Stimulated activated CD4-positive, alpha-beta T cell treated with anti-CD3 and anti-CD28 coated beads, TNF-alpha, amount 100 ng/mL, for 4 hours (primary cell): Measurements from ENCODE around the gene C1S.
A peak's percentile ranks its signal among the peaks of the same experiment; 100 is the strongest.
"Not testable (repeated sequence)": the region's sequence is repeated elsewhere in the genome, so short reads cannot be mapped to it uniquely, and the experiment has no call there.

Source experiments
- DNase-seq, 3 experiments: peaks; one replicate each; pipeline ENCODE4 v3.0.0-alpha.2; 2020; ENCODE audit warnings: low read depth in 3 of 3

C1S gene

DNA sequence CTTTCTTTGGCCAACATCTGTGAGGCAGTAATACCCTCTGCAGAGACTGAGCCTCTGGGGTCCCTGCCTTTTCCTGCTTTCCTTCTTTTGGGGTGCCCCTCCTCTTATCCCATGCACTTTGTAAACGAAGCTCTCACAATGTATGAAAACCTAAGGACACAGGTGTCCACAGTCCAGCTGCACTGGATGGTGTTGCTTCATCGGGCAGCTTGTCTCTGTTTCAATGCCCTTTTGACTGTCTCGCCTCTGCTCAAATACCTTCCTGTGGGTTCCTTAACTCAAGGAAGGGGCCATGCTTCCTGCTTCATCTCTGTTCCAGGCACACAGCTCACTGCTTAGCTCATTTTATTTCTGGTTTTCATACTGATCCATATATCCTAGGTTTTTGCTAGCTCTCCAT is 42.1 kb downstream of the C1S start:
- no peak for DNase-seq

DNA sequence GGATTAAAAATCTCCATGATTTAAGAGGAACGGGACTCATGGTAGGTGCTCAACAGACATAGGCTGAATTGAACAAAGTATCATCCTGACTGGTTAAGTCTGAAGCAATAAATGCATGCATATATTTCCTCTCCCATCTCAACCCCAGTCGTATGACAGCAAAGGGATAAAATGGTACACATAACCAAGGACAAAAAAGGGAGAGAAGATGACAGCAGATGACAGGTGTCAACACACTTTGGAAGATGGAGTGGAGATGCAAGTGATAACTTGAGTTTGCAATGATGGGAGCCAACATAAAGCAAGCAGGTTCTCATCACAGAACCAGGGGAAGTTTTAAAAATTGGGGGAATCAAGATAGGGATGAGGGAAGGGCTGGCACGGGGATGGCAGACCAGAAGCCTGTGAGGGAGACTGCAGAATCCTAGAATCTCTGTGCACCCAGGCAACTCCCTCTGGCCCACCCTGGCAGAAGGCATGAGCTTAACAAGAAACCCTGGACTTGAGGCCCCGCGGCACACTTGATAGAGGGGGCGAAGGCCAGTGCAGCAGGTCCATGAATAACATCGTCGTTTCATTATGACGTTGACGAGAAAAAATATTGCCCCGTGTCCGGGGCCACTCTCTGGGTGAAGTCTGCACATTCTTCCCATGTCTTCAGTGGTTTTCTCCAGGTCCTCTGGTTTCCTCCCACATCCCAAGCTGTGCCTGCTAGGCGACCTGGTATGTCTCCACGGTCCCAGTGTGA is 43.5 kb downstream of the C1S start:
- no peak for DNase-seq

DNA sequence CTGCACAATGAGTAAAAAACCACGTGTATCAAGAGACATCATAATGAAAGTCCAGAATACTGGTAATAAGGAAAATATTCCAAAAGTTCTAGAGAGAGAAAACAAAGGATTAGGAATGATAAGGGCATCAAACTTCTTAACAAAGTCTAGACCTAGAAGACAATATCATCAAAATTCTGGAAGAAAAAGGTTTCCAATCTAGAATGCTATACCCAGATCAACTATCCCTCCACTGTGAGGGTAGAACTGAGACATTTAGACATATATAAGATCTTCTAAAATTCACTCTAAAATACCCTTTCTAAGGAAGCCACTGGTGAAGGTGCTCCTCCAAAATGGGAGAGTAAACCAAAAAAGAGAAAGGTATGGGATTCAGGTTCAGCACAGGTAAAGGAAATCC is 45.6 kb downstream of the C1S start:
- no peak for DNase-seq

DNA sequence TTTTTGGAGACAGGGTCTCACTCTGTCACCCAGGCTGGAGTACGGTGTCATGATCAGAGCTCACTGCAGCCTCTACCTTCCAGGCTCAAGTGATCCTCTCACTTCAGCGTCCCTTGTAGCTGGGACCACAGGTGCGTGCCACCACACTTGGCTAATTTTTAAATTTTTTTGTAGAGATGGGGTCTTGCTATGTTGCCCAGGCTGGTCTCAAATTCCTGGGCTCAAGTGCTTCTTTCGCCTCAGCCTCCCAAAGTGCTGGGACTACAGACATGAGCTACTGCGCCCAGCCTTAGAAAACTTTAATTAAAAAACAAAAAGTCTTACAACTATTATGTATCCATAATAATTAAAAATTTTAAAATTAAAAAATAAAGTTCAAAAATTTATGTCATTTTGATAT is 46.7 kb downstream of the C1S start:
- not testable (repeated sequence) for DNase-seq

DNA sequence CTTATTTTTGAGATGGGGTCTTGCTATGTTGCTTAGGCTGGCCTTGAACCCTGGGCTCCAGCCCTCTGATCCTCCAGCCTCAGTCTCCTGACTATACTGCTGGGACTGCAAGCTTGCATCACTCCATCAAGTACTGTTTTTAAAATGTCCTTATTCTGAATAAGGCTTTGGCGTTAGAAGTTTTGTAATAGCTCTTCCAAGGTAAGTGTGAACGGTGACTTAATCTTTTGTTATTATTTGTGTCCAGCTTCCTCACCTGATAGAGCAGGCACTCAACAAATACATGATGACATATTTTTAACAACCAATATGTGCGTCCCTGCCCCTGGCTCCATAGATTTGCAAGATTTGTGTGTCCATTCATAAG is 47.1 kb downstream of the C1S start:
- no peak for DNase-seq

DNA sequence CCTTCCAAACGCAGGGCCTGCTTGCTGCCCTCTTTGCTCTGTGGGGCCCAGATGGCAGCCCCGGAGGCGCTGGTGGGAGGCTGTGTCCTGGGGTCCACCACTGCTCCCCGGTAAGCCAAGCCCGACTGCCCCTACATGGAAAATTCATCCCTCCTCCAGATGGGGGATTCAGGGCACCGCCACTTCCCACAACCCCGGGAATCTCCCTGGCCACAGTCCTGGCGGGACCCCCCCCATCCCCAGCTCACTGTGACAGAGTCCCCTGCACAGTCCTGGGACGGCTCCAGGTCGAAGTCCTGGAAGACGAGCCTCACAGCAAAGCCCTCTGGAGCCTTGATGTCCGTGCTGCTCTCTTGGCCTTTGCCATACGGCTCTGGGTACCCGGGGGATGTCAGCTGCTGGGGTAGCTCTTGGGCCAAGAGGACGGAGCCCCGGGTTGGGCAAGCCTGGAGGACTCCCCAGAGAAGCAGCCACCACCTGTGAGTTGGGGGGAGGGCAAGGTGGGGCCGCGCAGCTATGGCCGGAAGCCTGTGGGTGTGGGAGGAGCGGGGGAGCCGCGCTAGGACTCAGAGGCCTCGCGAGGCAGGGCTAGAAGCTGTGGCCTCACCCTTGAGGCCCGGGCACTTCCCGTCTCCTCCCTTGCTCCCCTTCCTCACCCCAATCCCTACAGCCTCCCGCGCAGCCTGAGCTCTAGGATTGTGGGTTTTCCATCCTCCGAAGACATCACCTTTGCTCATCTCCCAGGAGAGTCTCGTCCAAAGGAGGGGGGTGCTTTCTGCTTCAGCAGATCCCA is 47.7 kb downstream of the C1S start:
- peak; percentile 52 to 53 (median 53) for DNase-seq

DNA sequence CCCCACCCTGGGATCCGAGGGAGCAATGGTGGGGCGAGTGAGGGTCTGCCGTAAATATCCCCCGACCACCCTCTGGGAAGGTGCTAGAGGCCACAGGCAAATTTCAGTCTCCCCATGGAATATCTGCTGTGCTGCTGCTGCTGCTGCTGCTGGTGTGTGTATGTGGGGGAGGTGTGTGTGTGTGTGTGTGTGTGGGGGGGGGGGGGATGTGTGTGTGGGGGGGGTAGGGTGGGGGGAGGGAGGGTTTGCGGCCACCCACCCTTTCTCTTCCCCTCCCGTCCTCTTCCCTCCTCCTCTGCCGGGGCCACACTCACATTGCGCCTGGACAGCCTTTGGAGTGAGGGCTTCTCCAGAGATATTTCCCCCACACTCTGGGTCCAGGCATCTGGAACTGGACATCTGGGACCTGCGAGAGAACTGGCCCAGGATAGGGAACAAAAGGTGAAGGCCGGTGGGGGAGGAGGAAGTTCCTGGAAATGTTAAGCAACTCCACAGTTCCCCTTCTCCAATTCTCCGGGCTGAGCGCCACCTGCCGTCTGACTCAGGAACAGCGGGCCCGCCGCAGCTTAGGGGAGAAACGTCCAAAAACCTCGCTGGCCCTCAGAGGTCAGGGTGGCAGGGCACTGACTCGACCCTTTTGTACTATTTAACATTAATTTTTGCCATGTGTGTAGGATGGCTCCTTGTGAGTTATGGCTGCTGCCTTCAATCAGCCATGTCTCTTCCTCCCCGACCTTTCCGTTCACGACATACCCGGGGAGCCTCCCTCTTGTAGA is 48.5 kb downstream of the C1S start, which contains the start of gene C1RL:
Gene C1RL, minus strand, starts transcription at position 419 of the 776 bp plus-strand sequence. Its CDS starts 34 bp downstream, at position 385.
- peak; percentile 65 to 80 (median 66) for DNase-seq

DNA sequence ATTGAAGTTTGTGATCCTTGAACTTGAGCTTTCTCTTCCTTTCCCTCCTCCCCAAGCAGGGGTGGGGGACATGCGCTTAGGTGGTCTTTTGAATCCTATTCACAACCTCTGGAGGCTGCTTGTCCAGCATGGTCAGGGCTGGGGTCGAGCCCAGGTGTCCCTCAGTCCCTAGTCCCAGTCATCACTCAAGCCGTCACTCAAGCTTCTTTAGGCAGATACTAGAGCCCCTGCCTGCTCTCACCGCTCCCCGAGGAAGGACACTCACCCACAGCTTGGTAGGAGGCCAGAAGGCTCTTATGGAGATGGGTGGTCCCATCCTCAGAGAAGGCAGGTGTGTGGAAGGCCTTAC is 49.0 kb downstream of the C1S start:
- DNase-seq, result no peak

DNA sequence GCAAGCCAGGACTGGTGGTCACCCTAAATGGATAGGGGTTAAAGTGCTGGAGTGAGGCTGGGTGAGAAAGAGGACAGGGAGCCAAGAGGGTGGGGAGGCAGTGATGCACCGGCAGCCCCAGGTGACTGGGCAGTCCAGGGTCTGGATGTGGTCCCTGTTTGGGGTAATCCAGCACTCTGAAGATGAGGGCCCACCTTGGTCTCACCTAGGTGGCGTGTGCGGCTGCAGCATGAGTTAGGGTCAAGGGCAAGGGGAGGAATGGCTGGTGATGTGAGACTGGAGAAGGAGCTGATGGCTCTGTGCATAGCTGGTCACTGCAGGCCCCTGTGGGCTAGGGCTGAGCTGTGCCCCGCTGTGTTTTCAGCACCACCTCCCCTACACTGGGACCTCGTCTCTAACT is 50.1 kb downstream of the C1S start:
- no peak for DNase-seq

DNA sequence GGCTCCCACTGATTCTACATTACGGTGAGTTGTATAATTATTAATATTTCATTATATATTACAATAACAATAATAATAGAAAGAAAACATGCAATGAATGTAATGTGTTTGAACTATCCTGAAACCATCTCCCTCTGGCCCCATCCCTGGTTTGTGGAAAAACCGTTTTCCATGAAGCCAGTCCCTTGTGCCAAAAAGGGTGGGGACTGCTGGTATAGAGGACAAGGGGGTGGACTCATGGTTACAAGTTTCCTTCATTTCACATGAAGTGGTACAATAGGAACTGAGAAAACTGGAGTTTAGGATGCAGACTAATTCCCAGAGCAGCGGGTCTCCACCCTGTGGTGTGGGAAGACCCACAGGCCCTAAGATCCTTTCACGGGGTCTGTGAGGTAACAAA is 51.5 kb downstream of the C1S start:
- DNase-seq, result no peak

DNA sequence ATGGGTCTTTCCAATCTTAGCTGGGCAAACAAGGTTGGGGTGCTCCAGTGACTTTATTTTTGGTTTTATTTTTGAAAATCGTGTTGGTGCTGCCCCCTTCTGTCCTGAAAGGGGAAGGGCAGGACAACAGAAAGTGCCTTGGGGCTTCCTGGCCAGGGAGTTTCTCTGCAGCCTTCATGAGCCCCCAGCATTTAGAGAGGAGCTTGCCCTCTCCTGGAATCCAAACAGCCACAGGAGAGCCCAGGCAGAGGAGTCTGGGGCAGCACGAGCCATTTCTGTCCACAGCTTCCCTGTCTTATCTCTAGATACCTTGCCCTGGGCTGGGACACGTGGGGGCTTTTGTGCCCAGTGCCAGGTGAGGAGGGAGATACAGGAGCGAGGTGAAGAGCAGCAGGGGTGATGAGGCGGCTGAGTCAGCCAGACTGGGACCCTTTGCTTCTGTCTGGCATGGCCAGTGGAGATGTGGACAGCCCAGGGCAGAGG is 52.9 kb downstream of the C1S start:
- no peak for DNase-seq

DNA sequence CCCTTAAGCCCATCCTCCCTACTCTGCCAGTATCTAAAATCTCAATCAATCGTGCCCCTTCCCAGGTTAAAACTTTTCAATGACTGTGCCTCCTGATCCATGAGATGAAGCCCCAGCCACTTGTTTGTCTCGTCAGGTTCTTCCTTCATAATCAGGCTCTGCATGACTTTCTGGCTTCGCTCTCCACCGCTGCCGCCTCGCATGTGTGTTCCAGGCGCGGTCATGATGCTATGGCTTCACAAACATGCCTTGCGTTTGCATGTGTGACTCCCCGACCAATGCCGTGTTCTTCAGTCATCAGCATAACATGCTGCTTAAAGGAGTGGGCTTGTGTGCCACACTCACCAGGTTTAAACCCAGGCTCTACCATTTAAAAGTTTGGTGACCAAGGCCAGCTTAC is 53.5 kb downstream of the C1S start:
- no peak for DNase-seq

DNA sequence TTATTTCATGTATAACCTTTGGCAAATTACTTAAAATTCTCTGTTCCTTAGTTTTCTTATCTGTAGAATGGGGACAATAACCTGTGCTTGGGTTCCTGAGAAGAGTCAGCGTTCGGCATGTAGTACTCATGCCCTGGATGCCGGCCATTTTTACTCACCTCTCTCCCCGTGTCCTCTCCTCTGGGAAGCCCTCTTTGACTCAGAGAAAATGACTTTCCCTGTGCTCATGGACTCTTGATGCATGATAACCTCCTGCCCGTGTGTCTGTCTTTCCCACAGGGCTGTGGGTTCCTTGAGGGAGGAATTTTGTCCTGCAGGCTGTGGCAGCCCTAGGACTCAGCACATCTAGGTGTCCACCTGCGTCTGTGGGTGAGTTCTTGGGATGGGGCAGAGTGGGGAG is 54.3 kb downstream of the C1S start:
- DNase-seq, result no peak

DNA sequence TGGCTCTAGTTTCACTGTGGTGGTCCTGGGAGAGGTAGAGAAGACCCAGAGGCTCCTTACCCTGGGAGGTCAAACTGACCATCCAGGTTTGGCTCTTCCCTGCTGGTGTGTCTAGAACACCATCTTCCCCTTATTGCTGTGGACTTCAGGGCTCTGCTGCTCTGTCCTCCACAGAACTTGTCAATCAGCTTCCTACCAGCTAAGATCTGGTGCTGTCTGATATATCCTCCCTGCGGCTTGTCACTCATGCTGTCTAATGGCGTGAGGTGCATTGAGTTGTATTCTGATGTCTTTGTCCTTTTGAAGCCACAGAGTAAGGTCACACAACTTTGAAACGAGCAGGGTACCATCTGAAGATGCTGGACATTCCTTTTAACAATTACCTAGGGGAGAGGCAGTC is 55.7 kb downstream of the C1S start:
- DNase-seq, result no peak

DNA sequence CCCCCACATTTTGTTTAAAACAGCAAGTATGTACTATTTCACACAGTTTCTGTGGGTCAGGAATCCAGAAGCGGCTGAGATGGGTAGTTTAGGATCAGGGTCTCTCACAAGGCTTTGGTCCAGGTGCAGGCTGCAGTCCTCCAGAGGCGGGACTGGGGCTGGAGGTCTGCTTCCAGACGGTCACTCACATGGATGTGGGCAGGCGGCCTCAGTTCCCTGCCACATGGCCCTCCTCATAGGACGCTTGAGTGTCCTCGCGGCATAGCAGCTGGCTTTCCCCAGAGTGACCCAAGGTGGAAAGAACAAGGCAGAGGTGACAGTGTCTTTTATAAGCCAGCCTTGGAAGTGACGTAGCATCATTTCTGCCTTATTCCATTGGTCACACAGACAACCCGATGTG is 56.4 kb downstream of the C1S start:
- no peak for DNase-seq

DNA sequence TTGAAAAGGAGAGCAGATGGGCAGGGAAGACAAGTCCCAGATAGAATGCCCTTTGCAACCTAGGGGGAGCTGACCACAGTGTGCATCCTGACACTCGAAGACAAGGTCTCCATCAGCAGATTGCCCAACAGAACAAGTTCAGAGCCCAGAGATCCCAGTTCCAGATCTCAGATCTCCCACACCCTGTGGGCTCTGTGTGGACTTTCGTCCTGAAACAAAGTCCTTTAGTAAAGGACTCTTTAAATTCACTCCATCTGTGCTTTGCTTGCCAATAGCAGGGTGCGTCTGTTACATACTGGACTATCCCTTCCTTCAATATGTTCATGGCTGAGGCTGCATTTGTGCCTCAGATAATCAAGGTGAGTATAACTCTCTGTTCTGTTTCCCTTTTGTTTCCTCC is 57.2 kb downstream of the C1S start:
- no peak for DNase-seq

DNA sequence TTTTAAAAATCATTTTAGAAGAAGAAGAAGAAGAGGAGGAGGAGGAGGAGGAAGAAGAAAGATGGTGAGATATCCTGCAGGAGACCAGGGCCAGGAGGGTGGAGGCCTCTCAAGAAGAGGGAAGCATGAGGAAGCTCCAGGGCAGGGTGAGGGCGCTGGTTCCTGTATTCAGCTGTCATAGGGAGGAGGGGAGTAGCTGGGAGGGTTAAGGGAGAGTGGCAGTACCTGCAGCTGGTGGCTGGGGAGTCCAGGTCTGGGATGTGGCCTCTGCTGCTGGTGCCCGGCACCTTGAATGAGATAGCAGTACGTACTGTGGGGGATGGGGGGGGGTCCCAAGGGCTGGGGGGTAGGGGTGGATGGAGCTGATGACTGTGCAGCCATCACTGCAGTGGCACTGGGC is 58.4 kb downstream of the C1S start:
- DNase-seq, result no peak

DNA sequence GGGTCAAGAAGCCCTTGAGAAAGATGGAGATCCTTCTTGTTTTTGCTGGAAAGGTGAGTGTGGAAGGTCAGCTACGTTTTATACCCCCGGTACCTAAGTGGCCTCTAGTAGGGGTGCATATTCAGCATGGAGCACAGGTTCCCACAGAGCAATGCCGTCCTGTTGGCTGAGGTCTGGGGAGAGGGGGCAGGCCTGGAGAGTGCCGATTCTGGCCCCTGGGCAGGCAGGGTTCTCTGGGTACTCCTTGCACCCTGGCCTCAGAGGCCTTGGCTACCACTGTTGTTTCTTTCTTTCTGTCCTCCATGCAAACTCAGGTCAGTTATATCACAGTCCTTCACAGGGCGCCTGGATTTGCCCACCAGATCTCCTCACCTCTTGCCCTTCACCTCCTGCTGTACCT is 59.6 kb downstream of the C1S start:
- no peak for DNase-seq
